NK-92 treated with Interleukin-12 subunit alpha and Interleukin-12 subunit beta, amount 100 ng/mL, for 24 hours (cell line): Measurements from ENCODE around the gene GREM2.

Experiments
- DNase-seq: peaks from one replicate; lab custom pipeline; 2025; lab: John Stamatoyannopoulos, UW

Gene GREM2

GRCh38 chr1:240559781-240560180, 52.2 kb downstream of the GREM2 start:
- no peak for DNase-seq

- DNase-seq: no peak
These were observed 56.4 kb downstream of the GREM2 start for GRCh38 chr1:240555524-240555923.

DNA sequence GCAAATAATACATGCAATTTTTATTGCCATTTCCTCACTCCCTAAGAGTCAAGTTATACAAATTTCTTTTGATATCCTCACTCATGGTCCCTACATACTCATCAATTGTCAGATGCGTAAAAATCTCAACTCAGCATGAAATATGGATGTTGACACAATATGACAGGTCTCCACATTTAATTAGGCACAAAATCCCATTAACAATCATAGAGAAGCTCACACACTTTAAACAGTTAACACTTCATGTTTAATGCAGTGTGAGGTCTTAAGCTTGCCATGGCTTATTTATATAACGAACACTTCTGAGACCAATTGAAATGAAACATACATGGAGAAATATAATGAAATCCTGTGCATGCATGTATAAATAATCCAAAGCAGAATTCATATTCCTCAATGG, 58.6 kb downstream of the GREM2 start:
- no peak for DNase-seq

DNA sequence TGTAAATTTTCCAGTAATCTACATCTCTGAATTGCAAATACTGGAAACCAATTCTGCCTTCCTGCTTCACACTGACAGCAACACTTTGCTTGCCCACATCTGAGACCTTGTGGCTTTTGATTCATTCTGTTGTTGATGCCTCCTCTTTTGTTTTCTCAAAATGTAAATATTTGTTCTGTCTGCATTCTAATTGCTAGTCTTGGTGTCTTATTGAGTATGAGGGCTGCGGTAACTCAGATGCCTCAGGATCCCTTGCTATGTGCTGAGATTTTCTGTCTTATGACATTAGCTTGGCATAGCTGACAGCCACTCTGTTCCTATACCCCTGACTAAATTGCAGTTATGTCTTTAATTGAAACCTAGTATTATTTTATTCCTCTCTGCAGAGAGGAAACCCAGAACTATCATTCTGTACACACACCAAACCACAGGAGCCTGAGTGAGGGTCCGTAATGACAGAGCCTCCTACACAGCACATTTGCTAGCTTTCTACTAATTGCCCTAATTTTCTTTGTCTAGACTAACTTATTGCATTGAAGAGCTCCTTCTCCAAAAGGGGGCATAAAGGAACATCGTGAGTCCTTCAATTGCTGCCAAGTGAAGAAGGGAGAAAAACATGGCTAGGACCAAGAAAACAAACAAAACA, 72.1 kb downstream of the GREM2 start:
- no peak for DNase-seq

- DNase-seq: no peak
These were observed 73.1 kb downstream of the GREM2 start for GRCh38 chr1:240538776-240539430.

DNA sequence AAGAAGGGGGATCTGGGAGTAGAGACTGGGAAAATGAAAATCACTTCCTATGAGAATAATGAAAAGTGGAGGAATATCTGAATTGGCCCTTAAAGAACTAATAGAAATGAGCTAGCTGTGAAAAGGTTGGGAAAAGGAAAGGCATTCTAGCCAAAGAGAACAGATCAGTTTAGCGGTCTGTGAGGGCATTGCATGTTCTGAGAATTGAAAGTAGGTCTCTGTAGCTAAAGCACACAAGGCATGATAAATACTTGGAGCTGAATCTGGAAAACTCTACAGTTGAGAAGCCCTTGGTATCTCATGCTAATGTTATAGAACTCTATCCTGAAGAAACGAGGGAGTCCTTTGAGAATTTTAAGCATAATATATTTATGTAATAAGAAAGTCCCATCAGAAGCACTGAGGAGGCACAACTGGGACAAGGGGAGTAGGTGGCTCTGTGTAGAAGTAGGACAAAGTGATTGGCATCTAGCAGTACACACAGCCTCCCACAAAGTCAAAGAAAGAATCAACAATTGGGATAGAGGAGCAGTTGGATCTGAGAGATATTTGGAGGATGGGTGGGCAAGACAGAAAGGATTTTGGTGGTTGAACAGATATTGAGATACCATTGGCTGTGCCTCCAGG, 78.7 kb downstream of the GREM2 start:
- DNase-seq: no peak

DNA sequence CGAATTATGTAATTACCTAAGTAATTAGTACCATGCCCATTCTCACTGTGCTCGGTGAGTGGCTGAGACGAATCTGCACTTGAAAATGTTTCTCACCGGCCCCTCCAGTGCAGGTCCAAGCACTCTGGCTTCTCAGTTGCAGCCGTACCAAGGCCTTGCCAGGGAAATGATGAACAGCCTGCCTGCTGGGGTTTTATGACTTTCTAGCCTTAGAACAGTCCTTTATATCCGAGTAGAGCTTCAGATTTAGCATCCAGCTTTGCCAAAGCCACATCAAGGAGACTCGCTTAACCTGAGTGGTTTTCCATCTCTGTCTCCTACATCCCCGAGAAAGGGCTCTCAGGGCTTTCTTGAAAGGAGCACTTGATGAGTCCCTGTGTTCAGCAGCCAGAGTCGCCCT, 83.4 kb downstream of the GREM2 start:
- no peak for DNase-seq

DNA sequence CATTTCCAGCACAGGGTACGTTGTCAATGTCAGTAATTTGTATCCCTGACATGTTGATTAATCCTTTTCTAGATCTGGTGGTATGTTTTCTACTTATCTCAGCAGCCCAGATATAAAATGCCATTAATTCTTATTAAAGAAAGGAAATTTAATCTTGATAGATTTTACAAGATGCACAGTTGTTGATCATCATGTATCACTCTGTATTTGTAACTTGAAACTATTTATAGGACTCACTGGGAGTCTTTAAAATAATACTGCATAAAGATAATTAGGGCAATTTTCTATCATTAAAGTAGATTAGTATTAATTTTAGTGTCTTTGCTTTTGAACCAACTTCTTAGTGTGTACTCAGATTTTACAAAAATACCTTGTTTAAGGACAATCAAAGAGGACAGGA, 84.9 kb downstream of the GREM2 start:
- DNase-seq: no peak

DNA sequence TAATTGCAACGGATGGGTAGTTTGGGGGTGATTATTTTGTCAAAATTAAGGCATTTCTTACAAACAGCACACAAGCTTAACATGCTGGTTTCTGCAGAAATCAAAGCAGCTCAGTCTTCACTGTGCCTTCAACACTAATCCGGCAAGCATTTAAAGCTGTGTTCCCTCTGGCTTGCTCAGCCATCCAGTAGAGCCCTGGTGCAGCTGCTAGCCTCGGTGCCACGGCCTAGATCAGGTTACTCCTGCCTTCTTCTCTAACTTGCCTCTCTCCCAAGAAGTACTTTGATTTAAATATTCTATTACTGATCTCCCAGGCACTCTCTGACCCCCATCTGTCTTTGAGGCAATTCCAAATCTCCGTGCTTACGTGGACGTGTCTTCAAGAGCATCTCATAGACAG, 85.6 kb downstream of the GREM2 start:
- DNase-seq: no peak

DNA sequence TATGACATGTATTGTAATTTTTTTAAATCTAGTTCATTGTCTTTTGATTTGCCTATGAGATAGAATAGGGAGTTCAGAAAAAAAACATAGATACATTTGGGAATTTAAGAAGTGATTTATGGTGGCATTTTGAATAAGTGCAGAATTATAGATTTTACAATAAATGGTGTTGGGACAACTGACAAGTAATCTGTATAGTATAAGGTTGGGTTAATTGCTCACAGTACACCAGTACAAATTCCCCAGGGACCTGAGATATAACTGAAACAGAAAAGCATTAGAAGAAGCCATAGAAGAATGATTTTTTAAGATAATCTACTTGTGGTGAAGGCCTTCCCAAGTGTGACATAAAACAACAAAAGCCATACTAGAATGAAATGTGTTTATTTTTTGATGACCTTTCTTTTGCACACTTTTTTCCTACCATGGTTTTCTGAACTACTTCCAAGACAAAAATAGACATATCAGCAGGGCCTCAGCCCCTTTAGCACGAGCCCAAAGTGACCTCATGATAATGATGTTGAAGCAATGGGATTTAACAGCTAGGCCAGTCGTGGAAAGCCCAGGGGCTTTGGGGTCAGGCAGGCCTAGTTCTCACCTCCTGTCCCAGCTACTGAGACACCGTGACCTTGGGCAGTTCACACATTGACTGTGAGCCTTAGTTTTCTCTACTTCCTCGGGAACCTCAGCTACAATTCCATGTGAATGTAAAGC, 87.4 kb downstream of the GREM2 start:
- DNase-seq: no peak

DNA sequence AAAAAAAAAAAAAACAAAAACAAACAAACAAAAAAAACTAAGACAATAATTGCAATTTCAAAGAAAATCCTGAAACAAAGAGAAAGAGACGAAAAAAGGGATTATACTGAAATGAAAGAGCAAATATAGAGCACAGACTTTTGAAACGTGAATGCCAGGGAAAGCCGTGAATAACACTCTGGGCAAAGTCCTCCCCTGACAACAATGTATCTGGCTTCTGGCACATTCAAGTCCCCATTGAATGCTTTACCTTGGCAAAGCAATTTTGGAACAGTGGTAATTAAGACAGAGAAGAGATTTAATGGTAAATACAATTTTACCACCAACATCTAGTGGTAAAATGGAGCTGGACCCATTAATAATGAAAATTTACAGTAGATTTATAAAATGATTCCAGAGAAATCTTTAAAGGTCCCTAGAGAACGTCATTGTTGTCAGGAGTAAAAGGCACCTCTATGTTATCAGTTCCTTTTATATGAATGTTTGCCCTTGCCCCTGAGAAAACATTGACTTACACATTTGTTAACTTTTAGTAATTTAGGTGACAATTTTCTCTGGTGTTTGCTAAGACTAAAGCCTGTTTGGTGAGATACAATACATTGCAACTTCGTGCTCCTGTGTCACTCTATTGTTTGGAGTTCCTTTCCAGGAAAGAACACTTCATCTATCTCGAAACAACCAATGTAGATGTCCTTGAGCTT, 89.7 kb downstream of the GREM2 start:
- no peak for DNase-seq

DNA sequence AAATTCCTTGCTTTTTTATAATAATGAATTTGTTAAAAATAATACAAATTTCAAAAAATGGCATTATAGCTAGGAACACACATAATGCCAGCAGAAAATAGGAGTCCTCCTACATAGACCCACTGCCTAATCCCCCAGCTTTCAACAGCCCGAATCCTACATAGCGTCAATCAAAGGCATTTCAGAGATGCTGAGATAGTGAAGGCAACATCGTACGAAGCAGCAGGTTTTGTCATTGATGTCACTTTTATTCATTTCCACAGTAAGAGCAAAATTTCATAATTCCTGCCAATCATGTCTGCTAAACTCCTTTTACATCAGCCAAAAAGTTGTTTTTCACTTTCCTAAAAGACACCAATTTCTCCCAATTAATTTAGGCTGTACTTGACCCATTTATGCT, 94.1 kb downstream of the GREM2 start:
- no peak for DNase-seq

DNA sequence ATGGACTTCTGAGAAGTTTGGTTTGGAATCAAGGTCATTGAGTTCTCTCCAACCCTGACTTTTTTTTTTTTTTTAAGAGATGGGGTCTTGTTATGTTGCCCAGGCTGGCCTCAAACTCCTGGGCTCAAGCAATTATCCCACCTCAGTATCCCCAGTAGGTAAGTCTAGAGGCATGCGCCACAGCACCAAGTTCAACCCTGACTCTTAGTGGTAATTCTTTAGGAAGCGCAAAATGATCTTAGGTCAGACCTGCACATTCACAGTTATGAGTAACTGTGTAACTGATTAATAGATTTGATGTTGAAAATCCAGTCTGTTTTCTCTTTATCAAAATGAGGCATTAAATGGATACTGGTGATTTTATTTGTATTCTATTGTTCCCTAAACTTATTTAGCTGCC, 95.9 kb downstream of the GREM2 start:
- no peak for DNase-seq

GRCh38 chr1:240515505-240515904, 96.5 kb downstream of the GREM2 start:
- DNase-seq: no peak

GRCh38 chr1:240511789-240512188, 100.2 kb downstream of the GREM2 start:
- DNase-seq: no peak

GRCh38 chr1:240508950-240509349, 103.0 kb downstream of the GREM2 start:
- no peak for DNase-seq

DNA sequence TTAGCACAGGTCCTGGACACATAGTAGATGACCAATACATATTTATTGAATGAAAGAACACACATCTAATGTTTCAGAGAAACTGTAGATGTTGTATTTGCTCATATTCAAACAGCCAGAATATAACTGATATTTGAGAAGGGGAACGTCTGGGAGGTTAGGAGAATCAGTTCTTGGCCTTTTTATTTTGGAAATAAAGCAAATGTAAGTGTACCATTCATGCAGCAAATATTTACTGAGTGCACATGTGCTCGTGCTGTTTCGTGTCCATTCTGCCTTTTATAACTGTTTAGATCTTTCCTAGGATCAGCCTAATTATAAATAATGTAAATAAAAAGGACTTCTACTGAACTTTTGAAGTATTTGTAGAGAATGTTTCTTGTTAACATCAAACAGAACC, 103.8 kb downstream of the GREM2 start:
- DNase-seq: no peak

- DNase-seq: no peak
These were observed 105.8 kb downstream of the GREM2 start for GRCh38 chr1:240506176-240506575.

DNA sequence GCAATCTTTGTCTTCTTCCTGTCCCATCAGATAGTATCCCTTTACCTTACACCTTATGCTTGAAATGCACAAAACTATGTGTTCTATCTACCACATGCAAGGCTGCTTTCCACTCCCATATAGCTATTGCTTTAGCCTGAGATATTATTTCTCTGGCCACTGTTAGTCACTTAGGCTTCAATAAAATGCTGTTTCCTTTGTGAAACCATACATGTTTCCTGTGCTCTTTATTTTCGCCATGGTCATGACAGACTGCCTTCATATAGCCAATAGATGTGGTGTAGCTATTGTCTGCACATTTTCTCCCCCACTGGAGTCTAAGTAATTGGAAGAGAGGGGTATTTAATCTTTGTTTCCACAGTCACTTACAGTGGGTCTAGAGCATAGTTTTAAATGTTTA, 108.4 kb downstream of the GREM2 start:
- DNase-seq: no peak

DNA sequence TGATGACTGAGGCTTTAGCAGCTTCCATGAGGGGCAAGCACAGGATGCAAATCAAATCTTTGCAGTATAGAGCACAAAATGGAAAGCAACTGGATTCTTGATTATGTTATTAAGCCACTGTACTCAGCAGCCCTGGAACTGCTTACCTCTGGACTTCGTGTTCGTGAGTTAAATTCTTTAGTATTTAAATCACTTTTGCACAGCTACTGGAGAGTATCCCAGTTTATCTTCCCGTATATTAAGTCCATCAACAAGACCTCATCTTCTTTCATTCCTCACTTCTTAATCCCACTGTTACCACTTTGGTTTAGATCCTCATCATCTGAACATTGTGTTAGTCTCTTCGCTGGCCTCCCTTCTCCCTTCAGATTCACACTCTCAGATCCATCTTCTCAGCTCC, 108.9 kb downstream of the GREM2 start:
- no peak for DNase-seq

DNA sequence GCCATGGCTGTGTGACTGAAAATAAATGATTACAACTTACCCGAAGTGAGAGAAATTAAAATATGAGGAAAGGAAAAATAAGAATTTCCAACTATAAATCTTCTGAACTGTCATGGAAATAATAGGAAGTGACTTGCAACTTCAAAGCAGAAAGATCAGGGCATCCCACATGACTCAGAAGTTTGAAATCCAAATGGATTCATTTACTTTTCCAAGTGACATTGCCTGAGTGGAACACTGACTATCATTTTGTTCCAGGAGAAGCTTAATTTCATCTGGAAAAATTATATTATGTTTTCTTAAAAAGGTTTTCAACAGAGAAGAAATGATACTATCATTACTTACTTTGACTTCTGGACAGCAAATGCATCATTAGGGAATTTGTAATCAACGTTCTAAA, 110.8 kb downstream of the GREM2 start:
- no peak for DNase-seq

- no peak for DNase-seq
These were observed 111.3 kb downstream of the GREM2 start for GRCh38 chr1:240500647-240501046.
